ENCODE data around the gene DNAAF2. TPM values are rescaled to one million over a fixed set of nuclear protein-coding genes. Genes with fewer than 3 reads are reported as not detected.

The DNAAF2 gene
- total and polyA plus RNA-seq, 2 experiments from 2014 or later: 11.0 to 11.1 TPM

DNA sequence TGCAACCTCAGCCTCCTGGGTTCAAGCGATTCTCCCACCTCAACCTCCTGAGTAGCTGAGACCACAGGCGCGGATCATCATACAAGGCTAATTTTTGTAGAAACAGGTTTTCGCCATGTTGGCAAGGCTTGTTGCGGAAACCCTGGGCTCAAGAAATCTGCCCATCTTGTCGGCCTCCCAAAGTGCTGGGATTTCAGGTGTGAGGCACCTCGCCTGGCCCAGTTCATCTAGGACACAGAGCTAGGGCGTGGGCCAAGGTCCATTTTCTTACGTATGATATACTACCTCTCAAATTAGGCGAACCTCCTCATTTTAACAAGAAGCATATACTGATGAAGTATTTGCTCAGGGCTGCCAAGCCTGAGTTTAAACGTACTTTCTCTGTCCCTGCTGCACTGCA is 51.0 kb downstream of the DNAAF2 start:
- WGBS, 2 experiments (ENCODE audit: low coverage in 1 of 2, low lambda C conversion rate in 2 of 2, missing lambda C conversion rate in 2 of 2): 87% methylated on average over 11 of the region's 11 CpGs
- H4K20me1 ChIP-seq (ENCODE audit: insufficient read depth): peaks cover 14% of the 10 kb centered on the region; the same call in 1 of the 2 replicates
- H3K4me2 ChIP-seq (ENCODE audit: unreplicated experiment): peak overlapping the region; percentile 87
- peak overlapping the region; percentile 1; the same call in 1 of the 2 replicates for H3K27ac ChIP-seq
- peak overlapping the region; percentile 91 for H3K4me3 ChIP-seq
- H3K27me3 ChIP-seq (replicated peaks; ENCODE audit: insufficient read depth): no peaks in the 10 kb centered on the region
- in situ Hi-C loops (cut with MboI): no loop called here
- DNase-seq: no peak
- no peaks in the 10 kb centered on the region for H3K9me3 ChIP-seq (ENCODE audit: low read depth)
- TF ChIP-seq EZH2phosphoT487 (IDR thresholded peaks at IDR 0.05; ENCODE audit: insufficient read depth, low read depth) (no peak), EZH2 (IDR thresholded peaks at IDR 0.05; ENCODE audit: insufficient read depth, poor library complexity, severe bottlenecking) (no peak)
- peaks cover 71% of the 10 kb centered on the region for H3K79me2 ChIP-seq (ENCODE audit: insufficient read depth)
- H3K4me1 ChIP-seq (ENCODE audit: insufficient read depth): peaks cover 24% of the 10 kb centered on the region
- no peak overlapping the region for H2AFZ ChIP-seq
- no peaks in the 10 kb centered on the region for H3K9me2 ChIP-seq (ENCODE audit: insufficient read depth)
- peak overlapping the region; percentile 96 for H3K9ac ChIP-seq
- H3K36me3 ChIP-seq (ENCODE audit: low read depth): peaks cover 31% of the 10 kb centered on the region
- peaks cover 69% of the 10 kb centered on the region for H3F3A ChIP-seq (ENCODE audit: insufficient read depth)

DNA sequence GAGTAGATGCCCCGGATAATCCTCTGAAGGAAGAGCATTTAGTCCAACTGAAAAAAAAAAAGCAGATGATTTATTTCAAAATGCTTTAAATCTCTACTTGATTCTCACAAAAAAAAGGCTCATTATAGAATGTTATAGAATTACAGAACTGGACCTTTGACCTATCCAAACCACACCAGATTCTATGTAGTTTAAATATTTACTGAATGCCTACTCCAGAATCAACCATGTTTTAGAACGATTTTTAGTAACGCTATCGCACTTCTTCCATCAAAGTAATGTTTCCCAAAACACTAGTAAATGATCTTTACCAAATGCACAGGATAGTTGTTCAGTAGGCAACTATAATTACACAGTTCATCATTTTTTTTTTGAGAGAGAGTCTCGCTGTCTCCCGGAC is 51.4 kb downstream of the DNAAF2 start:
- H3K4me3 ChIP-seq: peak overlapping the region; percentile 91
- H3F3A ChIP-seq (ENCODE audit: insufficient read depth): peaks cover 73% of the 10 kb centered on the region

DNA sequence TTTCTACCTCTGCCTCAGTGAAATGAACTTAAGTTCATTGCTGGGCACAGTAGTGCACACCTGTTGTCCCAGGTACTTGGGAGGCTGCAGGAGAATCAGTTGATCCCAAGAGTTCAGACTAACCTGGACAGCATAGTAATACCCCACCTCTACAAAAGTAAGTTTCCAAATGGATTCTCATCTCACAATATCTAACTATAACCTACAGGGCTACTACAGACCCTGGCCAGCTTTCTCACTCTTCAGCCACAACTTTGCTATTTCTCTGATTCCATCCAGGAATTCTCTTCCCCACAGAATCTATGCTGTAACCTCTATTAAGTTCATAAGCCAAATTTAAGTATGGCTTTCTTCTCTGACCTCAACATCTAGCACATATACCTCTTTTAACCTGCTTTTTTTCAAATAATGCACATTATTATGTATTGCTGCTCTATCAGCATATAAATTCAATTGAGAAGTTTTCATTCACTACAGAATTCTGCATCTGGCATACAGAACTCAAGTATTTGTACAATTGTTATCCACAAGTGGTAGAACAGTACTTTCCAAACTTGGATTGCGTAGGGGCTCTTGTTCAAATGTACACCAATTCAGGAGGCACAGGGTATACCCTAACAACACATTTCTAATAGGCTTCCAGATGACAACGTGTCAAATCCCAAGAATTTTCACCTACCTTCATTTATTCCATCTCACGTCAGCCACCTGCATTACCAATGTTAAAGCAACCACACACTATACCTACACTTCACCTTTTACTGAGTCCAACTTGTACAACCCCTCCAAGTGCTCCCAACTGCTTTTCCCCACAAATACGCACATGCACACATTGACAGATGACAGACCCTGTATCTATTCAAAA is 52.7 kb downstream of the DNAAF2 start:
- Histone ChIP-seq H3K79me2 (ENCODE audit: insufficient read depth) (peaks cover 77% of the 10 kb centered on the region), H3K4me2 (ENCODE audit: unreplicated experiment) (peak overlapping the region; percentile 2), H3K9me2 (ENCODE audit: insufficient read depth) (no peaks in the 10 kb centered on the region), H3K9ac (no peak overlapping the region), H3K36me3 (ENCODE audit: low read depth) (peaks cover 31% of the 10 kb centered on the region), H3K27me3 (replicated peaks; ENCODE audit: insufficient read depth) (no peaks in the 10 kb centered on the region), H3F3A (ENCODE audit: insufficient read depth) (peaks cover 70% of the 10 kb centered on the region), H2AFZ (no peak overlapping the region), H3K27ac (0 out of 2 replicates have a peak overlapping the region, but pooled peaks have one; percentile 2), H4K20me1 (ENCODE audit: insufficient read depth) (peaks cover 14% of the 10 kb centered on the region; the same call in 1 of the 2 replicates), H3K4me1 (ENCODE audit: insufficient read depth) (peaks cover 23% of the 10 kb centered on the region), H3K4me3 (no peak overlapping the region), H3K9me3 (ENCODE audit: low read depth) (no peaks in the 10 kb centered on the region)
- 77 to 78% methylated on average over 4 of the region's 4 CpGs for WGBS, 2 experiments (ENCODE audit: low coverage in 1 of 2, low lambda C conversion rate in 2 of 2, missing lambda C conversion rate in 2 of 2)
- no peak for DNase-seq
- in situ Hi-C loops (cut with MboI): no loop called here
- no peak for TF ChIP-seq EZH2phosphoT487 (IDR thresholded peaks at IDR 0.05; ENCODE audit: insufficient read depth, low read depth)
- TF ChIP-seq EZH2 (IDR thresholded peaks at IDR 0.05; ENCODE audit: insufficient read depth, poor library complexity, severe bottlenecking): no peak

More for the DNA sequence above, 51.4 kb downstream of the DNAAF2 start:
- in situ Hi-C loops (cut with MboI): no loop called here
- Histone ChIP-seq H3K9ac (peak overlapping the region; percentile 96; the same call in 1 of the 2 replicates), H3K79me2 (ENCODE audit: insufficient read depth) (peaks cover 76% of the 10 kb centered on the region), H3K4me1 (ENCODE audit: insufficient read depth) (peaks cover 24% of the 10 kb centered on the region), H3K27me3 (replicated peaks; ENCODE audit: insufficient read depth) (no peaks in the 10 kb centered on the region), H3K9me3 (ENCODE audit: low read depth) (no peaks in the 10 kb centered on the region), H3K4me2 (ENCODE audit: unreplicated experiment) (peak overlapping the region; percentile 87), H3K9me2 (ENCODE audit: insufficient read depth) (no peaks in the 10 kb centered on the region), H3K36me3 (ENCODE audit: low read depth) (peaks cover 31% of the 10 kb centered on the region), H2AFZ (no peak overlapping the region), H3K27ac (no peak overlapping the region), H4K20me1 (ENCODE audit: insufficient read depth) (peaks cover 14% of the 10 kb centered on the region; the same call in 1 of the 2 replicates)
- DNase-seq: no peak
- TF ChIP-seq EZH2phosphoT487 (IDR thresholded peaks at IDR 0.05; ENCODE audit: insufficient read depth, low read depth): no peak
- WGBS, 2 experiments (ENCODE audit: low coverage in 1 of 2, low lambda C conversion rate in 2 of 2, missing lambda C conversion rate in 2 of 2): 93 to 100% methylated on average over 6 of the region's 6 CpGs

DNA sequence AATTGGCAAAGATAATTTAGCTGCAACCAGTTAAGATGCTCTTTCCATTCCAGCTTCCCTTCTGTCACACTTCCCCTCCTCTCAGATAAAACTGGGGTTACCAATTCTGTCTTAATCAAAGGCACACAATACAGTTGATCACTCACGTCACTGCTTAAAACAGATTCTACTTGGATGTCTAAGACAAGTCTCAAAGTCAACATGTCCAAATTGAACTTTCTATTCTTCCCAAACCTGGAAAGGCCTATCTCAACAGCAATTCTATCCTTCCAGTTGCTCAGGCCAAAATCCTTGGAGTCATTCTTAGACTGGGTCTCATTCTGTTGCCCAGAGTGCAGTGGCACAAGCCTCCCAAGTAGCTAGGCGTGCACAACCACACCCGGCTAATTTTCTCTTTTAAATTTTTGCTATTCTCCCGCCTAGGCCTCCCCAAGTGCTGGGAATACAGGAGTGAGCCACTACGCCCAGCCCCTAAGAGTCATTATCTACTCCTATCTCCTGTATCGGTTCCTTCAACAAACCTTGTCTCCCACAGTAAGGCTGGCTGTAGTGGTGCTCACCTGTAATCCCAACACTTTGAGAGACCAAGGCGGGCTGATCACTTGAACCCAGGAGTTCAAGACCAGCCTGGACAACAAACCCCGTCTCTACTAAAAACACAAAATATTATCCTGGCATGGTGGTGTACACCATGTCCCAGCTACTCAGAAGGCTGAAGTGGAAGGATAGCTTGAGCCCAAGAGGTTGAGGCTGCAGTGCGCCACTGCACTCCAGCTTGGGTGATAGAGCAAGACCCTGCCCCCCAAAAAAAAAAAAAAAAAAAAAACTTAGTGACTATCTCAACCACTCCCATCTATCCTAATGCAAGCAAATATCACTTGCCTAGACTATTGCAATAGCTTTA is 53.6 kb downstream of the DNAAF2 start:
- no peak overlapping the region for H2AFZ ChIP-seq
- no peak overlapping the region for H3K4me3 ChIP-seq
- H3K27ac ChIP-seq: no peak overlapping the region
- peaks cover 64% of the 10 kb centered on the region for H3F3A ChIP-seq (ENCODE audit: insufficient read depth)
- no peak overlapping the region for H3K9ac ChIP-seq
- H3K9me3 ChIP-seq (ENCODE audit: low read depth): no peaks in the 10 kb centered on the region
- in situ Hi-C loops (cut with MboI): no loop called here
- DNase-seq: no peak
- TF ChIP-seq EZH2 (IDR thresholded peaks at IDR 0.05; ENCODE audit: insufficient read depth, poor library complexity, severe bottlenecking): no peak
- TF ChIP-seq EZH2phosphoT487 (IDR thresholded peaks at IDR 0.05; ENCODE audit: insufficient read depth, low read depth): no peak
- peaks cover 19% of the 10 kb centered on the region for H3K4me1 ChIP-seq (ENCODE audit: insufficient read depth)
- peaks cover 77% of the 10 kb centered on the region for H3K79me2 ChIP-seq (ENCODE audit: insufficient read depth)
- no peak overlapping the region for H3K4me2 ChIP-seq (ENCODE audit: unreplicated experiment)
- no peaks in the 10 kb centered on the region for H3K27me3 ChIP-seq (replicated peaks; ENCODE audit: insufficient read depth)
- WGBS, 2 experiments (ENCODE audit: low coverage in 1 of 2, low lambda C conversion rate in 2 of 2, missing lambda C conversion rate in 2 of 2): 78 to 82% methylated on average over 9 of the region's 9 CpGs
- peaks cover 35% of the 10 kb centered on the region for H3K36me3 ChIP-seq (ENCODE audit: low read depth)
- peaks cover 14% of the 10 kb centered on the region; the same call in 1 of the 2 replicates for H4K20me1 ChIP-seq (ENCODE audit: insufficient read depth)
- H3K9me2 ChIP-seq (ENCODE audit: insufficient read depth): no peaks in the 10 kb centered on the region

All from GM23248 (cell line).